Calu3 (cell line): ENCODE measurements around the gene GALNS. TPM values are rescaled to one million over a fixed set of nuclear protein-coding genes. Genes with fewer than 3 reads are reported as not detected.

Experiments
- BruUV-seq: library from RNA; stranded (reverse); fragments of 400-500 nt; replicated peaks from 2 replicates; lab custom pipeline; 2021; lab: Mats Ljungman, UMichigan
- CTCF ChIA-PET: fragments of 300-600 bp; sonication (Branson Sonifier 250); formaldehyde crosslinking; loops from one replicate; lab custom pipeline; 2022; ENCODE audit warnings: antibody characterized with exemption; lab: Charles Lee
- DNase-seq: peaks from one replicate; pipeline ENCODE4 v3.0.0; 2022
- H3K27ac Mint-ChIP-seq: one replicate; pipeline ENCODE4 v1.8.0; 2022; ENCODE audit warnings: mixed read lengths; ENCODE audit not compliant: unreplicated experiment
- H3K27me3 Mint-ChIP-seq: one replicate; pipeline ENCODE4 v1.8.0; 2022; ENCODE audit warnings: mixed read lengths; ENCODE audit not compliant: unreplicated experiment
- H3K36me3 Mint-ChIP-seq: one replicate; pipeline ENCODE4 v1.8.0; 2022; ENCODE audit warnings: mild to moderate bottlenecking, moderate library complexity, mixed read lengths; ENCODE audit not compliant: insufficient read depth, unreplicated experiment
- H3K4me1 Mint-ChIP-seq: one replicate; pipeline ENCODE4 v1.8.0; 2022; ENCODE audit warnings: mild to moderate bottlenecking, low read depth, mixed read lengths; ENCODE audit not compliant: unreplicated experiment
- H3K4me3 Mint-ChIP-seq: one replicate; pipeline ENCODE4 v1.8.0; 2022; ENCODE audit warnings: mild to moderate bottlenecking, low read depth, moderate library complexity, mixed read lengths; ENCODE audit not compliant: unreplicated experiment
- H3K9me3 Mint-ChIP-seq: one replicate; pipeline ENCODE4 v1.8.0; 2022; ENCODE audit warnings: low read depth, mixed read lengths; ENCODE audit not compliant: unreplicated experiment
- CTCF ChIP-seq: fragments of 200-600 bp; IDR thresholded peaks from one replicate; pipeline ENCODE4 v1.8.0; 2022; ENCODE audit warnings: antibody characterized with exemption; ENCODE audit not compliant: unreplicated experiment
- intact Hi-C: fragments of 100-400 bp; cut with micrococcal nuclease; formaldehyde crosslinking; loops from one replicate; pipeline ENCODE4 v1.10.0; 2022; ENCODE audit not compliant: unreplicated experiment
- total RNA-seq: library from RNA; stranded (reverse); gene quantifications from 2 replicates; pipeline ENCODE4 v1.2.3, GENCODE V29; 2022

The GALNS gene
- total RNA-seq, 1 experiment from 2014 or later = 50.4 TPM

- DNase-seq = no peak
- H3K27me3 Mint-ChIP-seq = no peaks in the 10 kb centered on the region
- intact Hi-C loops = no loop called here
- no peak overlapping the region for H3K4me3 Mint-ChIP-seq
- CTCF ChIA-PET = no interaction called here
- H3K27ac Mint-ChIP-seq = no peak overlapping the region
- no peaks in the 10 kb centered on the region for H3K9me3 Mint-ChIP-seq
- no peak for TF ChIP-seq CTCF
- peaks cover 65% of the 10 kb centered on the region for H3K4me1 Mint-ChIP-seq
- peaks cover 64% of the 10 kb centered on the region for H3K36me3 Mint-ChIP-seq
- BruUV-seq = no TSS peak
Observed at GRCh38 chr16:88767546-88768070, 89.1 kb downstream of the GALNS start.

- BruUV-seq = no TSS peak
- Mint-ChIP-seq H3K4me3 (no peak overlapping the region), H3K4me1 (peaks cover 65% of the 10 kb centered on the region), H3K27me3 (no peaks in the 10 kb centered on the region), H3K36me3 (peaks cover 64% of the 10 kb centered on the region), H3K9me3 (no peaks in the 10 kb centered on the region), H3K27ac (no peak overlapping the region)
- CTCF ChIA-PET = no interaction called here
- no peak for TF ChIP-seq CTCF
- DNase-seq = no peak
- intact Hi-C loops = no loop called here
Observed at GRCh38 chr16:88766975-88767374, 89.8 kb downstream of the GALNS start.

GRCh38 chr16:88764913-88765349, 91.8 kb downstream of the GALNS start:
- CTCF ChIA-PET = interaction anchor here (1.4 to 2.1 kb wide), 2 partner anchors 9 to 27 kb away, joined by 4 to 7 read pairs; no protein-coding TSS in a partner anchor
- no peaks in the 10 kb centered on the region for H3K9me3 Mint-ChIP-seq
- intact Hi-C loops = no loop called here
- no TSS peak for BruUV-seq
- H3K4me3 Mint-ChIP-seq = peak overlapping the region; percentile 11
- DNase-seq = peak; percentile 98
- TF ChIP-seq CTCF = no peak
- H3K4me1 Mint-ChIP-seq = peaks cover 61% of the 10 kb centered on the region
- peaks cover 53% of the 10 kb centered on the region for H3K36me3 Mint-ChIP-seq
- no peak overlapping the region for H3K27ac Mint-ChIP-seq
- H3K27me3 Mint-ChIP-seq = no peaks in the 10 kb centered on the region

GRCh38 chr16:88764080-88764479, 92.7 kb downstream of the GALNS start:
- H3K9me3 Mint-ChIP-seq = no peaks in the 10 kb centered on the region
- TSS peak; percentile 74 for BruUV-seq
- H3K27me3 Mint-ChIP-seq = no peaks in the 10 kb centered on the region
- TF ChIP-seq CTCF = no peak
- peak overlapping the region; percentile 14 for H3K27ac Mint-ChIP-seq
- CTCF ChIA-PET = interaction anchor here (1.2 to 4.8 kb wide), 6 partner anchors 9 to 452 kb away, joined by 3 to 26 read pairs (median 6); no protein-coding TSS in a partner anchor
- peaks cover 53% of the 10 kb centered on the region for H3K36me3 Mint-ChIP-seq
- DNase-seq = no peak
- H3K4me1 Mint-ChIP-seq = peaks cover 57% of the 10 kb centered on the region
- peak overlapping the region; percentile 11 for H3K4me3 Mint-ChIP-seq
- intact Hi-C loops = no loop called here

Other genes with a start within 250 kb of the GALNS start
- not detected in 2 replicates for gene IL17C, start 218.4 kb downstream of the GALNS start, total RNA-seq
- gene CYBA, start 205.9 kb downstream of the GALNS start, total RNA-seq = 867 and 881 TPM in 2 replicates
- 139 and 152 TPM in 2 replicates for gene MVD, start 193.9 kb downstream of the GALNS start, total RNA-seq
- 0.34 and 0.54 TPM in 2 replicates for gene SNAI3, start 170.4 kb downstream of the GALNS start, total RNA-seq
- 33.3 and 34.3 TPM in 2 replicates for gene RNF166, start 150.5 kb downstream of the GALNS start, total RNA-seq
- gene CTU2, start 150.4 kb downstream of the GALNS start, total RNA-seq = 39.5 and 49.1 TPM in 2 replicates
- 177 and 199 TPM in 2 replicates for gene PIEZO1, start 71.7 kb downstream of the GALNS start, total RNA-seq
- gene CDT1, start 53.2 kb downstream of the GALNS start, total RNA-seq = 74.8 and 82.5 TPM in 2 replicates
- gene APRT, start 45.0 kb downstream of the GALNS start, total RNA-seq = 203 and 207 TPM in 2 replicates
- gene TRAPPC2L, start 180 bp upstream of the GALNS start, total RNA-seq = 79.1 and 110 TPM in 2 replicates
- gene PABPN1L, start 9.7 kb upstream of the GALNS start, total RNA-seq = not detected in 2 replicates
- not detected in 2 replicates for gene CBFA2T3, start 120.3 kb upstream of the GALNS start, total RNA-seq
- 54.9 and 58.0 TPM in 2 replicates for gene ACSF3, start 236.9 kb upstream of the GALNS start, total RNA-seq